ENCODE measurements around the gene ZNF813. TPM values are rescaled to one million over a fixed set of nuclear protein-coding genes. Genes with fewer than 3 reads are reported as not detected.

Gene ZNF813
- total and polyA plus RNA-seq, 10 donors: 1.1 to 7.5 (median 4.4) TPM

GRCh38 chr19:53538378-53539109, 71.0 kb downstream of the ZNF813 start:
- no peak for DNase-seq
- H3K4me3 ChIP-seq: peak overlapping the region; percentile 57 to 93 (median 76)
- intact Hi-C loops (cut with DNase I; ENCODE audit: low total_unique reads): no loop called here
- peak overlapping the region; percentile 67 to 93 (median 82) for H3K27ac ChIP-seq
- H3K9me3 ChIP-seq: no peaks in the 10 kb centered on the region
- 49 to 73% (median 64%) methylated on average over 20 to 36 of the region's 36 CpGs for WGBS, 5 donors
- no peaks in the 10 kb centered on the region for H3K27me3 ChIP-seq (replicated peaks in 1 of 7)
- TF ChIP-seq POLR2A (IDR thresholded peaks at IDR 0.05) (no peak), CTCF (IDR thresholded peaks at IDR 0.05 in 8 of 11, conservative IDR thresholded peaks at IDR 0.05 in 3 of 11) (no peak), POLR2AphosphoS5 (IDR thresholded peaks at IDR 0.05) (no peak)
- peaks cover 0 to 11% (median 3%) of the 10 kb centered on the region in 6 donors for H3K4me1 ChIP-seq
- peaks cover 0 to 37% (median 6%) of the 10 kb centered on the region in 6 donors for H3K36me3 ChIP-seq

GRCh38 chr19:53540091-53540490, 72.6 kb downstream of the ZNF813 start:
- H3K27me3 ChIP-seq (replicated peaks in 1 of 7): no peaks in the 10 kb centered on the region
- no peak for DNase-seq
- WGBS, 5 donors: 53 to 98% (median 78%) methylated on average over 4 of the region's 4 CpGs
- TF ChIP-seq POLR2A (IDR thresholded peaks at IDR 0.05) (no peak), POLR2AphosphoS5 (IDR thresholded peaks at IDR 0.05) (no peak), CTCF (IDR thresholded peaks at IDR 0.05 in 8 of 11, conservative IDR thresholded peaks at IDR 0.05 in 3 of 11) (no peak)
- peaks cover 0 to 11% (median 3%) of the 10 kb centered on the region in 6 donors for H3K4me1 ChIP-seq
- intact Hi-C loops (cut with DNase I; ENCODE audit: low total_unique reads): no loop called here
- H3K27ac ChIP-seq: no peak overlapping the region
- no peaks in the 10 kb centered on the region for H3K9me3 ChIP-seq
- H3K36me3 ChIP-seq: peaks cover 0 to 44% (median 7%) of the 10 kb centered on the region in 6 donors
- no peak overlapping the region for H3K4me3 ChIP-seq

- WGBS, 5 donors: 93 to 100% (median 97%) methylated on average over 1 of the region's 1 CpG
- H3K4me1 ChIP-seq: peaks cover 0 to 14% (median 3%) of the 10 kb centered on the region in 6 donors
- no peak for TF ChIP-seq POLR2AphosphoS5 (IDR thresholded peaks at IDR 0.05)
- no peak for TF ChIP-seq POLR2A (IDR thresholded peaks at IDR 0.05)
- TF ChIP-seq CTCF (IDR thresholded peaks at IDR 0.05 in 8 of 11, conservative IDR thresholded peaks at IDR 0.05 in 3 of 11): no peak
- no peaks in the 10 kb centered on the region for H3K9me3 ChIP-seq
- intact Hi-C loops (cut with DNase I; ENCODE audit: low total_unique reads): no loop called here
- no peaks in the 10 kb centered on the region for H3K27me3 ChIP-seq (replicated peaks in 1 of 7)
- no peak for DNase-seq
- H3K4me3 ChIP-seq: no peak overlapping the region
- H3K36me3 ChIP-seq: peaks cover 0 to 53% (median 9%) of the 10 kb centered on the region in 6 donors
- H3K27ac ChIP-seq: no peak overlapping the region
Measured at GRCh38 chr19:53541971-53542370, 74.4 kb downstream of the ZNF813 start.

GRCh38 chr19:53545271-53546065, 77.9 kb downstream of the ZNF813 start:
- Histone ChIP-seq H3K27ac (peak overlapping the region in 2 of 8 donors; percentile 13 to 46), H3K9me3 (peaks cover 0 to 17% (median 0%) of the 10 kb centered on the region in 8 donors), H3K36me3 (peaks cover 0 to 47% (median 5%) of the 10 kb centered on the region in 6 donors), H3K4me3 (no peak overlapping the region), H3K4me1 (peaks cover 0 to 4% (median 0%) of the 10 kb centered on the region in 6 donors), H3K27me3 (replicated peaks in 1 of 7) (no peaks in the 10 kb centered on the region)
- no peak for DNase-seq
- TF ChIP-seq CTCF (IDR thresholded peaks at IDR 0.05 in 8 of 11, conservative IDR thresholded peaks at IDR 0.05 in 3 of 11) (no peak), POLR2AphosphoS5 (IDR thresholded peaks at IDR 0.05) (no peak), POLR2A (IDR thresholded peaks at IDR 0.05) (no peak)
- 92 to 97% (median 95%) methylated on average over 20 to 25 of the region's 25 CpGs for WGBS, 5 donors
- intact Hi-C loops (cut with DNase I; ENCODE audit: low total_unique reads): no loop called here

Data from spleen (tissue), 11 donors.